Measurements from ENCODE around the gene ALAS1. TPM values are rescaled to one million over a fixed set of nuclear protein-coding genes. Genes with fewer than 3 reads are reported as not detected.
A peak's percentile ranks its signal among the peaks of the same experiment; 100 is the strongest.

ALAS1 gene
- total RNA-seq, 1 experiment from 2014 or later, result 29.2 TPM

- H3K9me3 Mint-ChIP-seq (ENCODE audit: unreplicated experiment), result no peaks in the 10 kb centered on the region
- no TSS peak for BruUV-seq (replicated peaks)
- ChIA-PET CTCF (interaction anchor here (0.9 to 13.0 kb wide), 5 partner anchors 10 to 224 kb away, joined by 3 to 175 read pairs (median 3); partner anchors contain the start of genes TWF2 and WDR82), POLR2A (interaction anchor here (0.7 to 1.0 kb wide), 2 partner anchors 12 to 16 kb away, joined by 3 to 6 read pairs; no protein-coding TSS in a partner anchor)
- DNase-seq (ENCODE audit: unreplicated experiment), result peak; percentile 77
- no peaks in the 10 kb centered on the region for H3K27me3 Mint-ChIP-seq (ENCODE audit: insufficient read depth, unreplicated experiment)
- TF ChIP-seq, protein P1, sequence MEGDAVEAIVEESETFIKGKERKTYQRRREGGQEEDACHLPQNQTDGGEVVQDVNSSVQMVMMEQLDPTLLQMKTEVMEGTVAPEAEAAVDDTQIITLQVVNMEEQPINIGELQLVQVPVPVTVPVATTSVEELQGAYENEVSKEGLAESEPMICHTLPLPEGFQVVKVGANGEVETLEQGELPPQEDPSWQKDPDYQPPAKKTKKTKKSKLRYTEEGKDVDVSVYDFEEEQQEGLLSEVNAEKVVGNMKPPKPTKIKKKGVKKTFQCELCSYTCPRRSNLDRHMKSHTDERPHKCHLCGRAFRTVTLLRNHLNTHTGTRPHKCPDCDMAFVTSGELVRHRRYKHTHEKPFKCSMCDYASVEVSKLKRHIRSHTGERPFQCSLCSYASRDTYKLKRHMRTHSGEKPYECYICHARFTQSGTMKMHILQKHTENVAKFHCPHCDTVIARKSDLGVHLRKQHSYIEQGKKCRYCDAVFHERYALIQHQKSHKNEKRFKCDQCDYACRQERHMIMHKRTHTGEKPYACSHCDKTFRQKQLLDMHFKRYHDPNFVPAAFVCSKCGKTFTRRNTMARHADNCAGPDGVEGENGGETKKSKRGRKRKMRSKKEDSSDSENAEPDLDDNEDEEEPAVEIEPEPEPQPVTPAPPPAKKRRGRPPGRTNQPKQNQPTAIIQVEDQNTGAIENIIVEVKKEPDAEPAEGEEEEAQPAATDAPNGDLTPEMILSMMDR (IDR thresholded peaks at IDR 0.05; ENCODE audit: unreplicated experiment), result no peak
- intact Hi-C loops (cut with micrococcal nuclease), result no loop called here
- peaks cover 16% of the 10 kb centered on the region for H3K4me1 Mint-ChIP-seq (ENCODE audit: insufficient read depth, unreplicated experiment)
- H3K4me3 Mint-ChIP-seq (ENCODE audit: unreplicated experiment), result no peak within 1 kb of the TSS
- H3K36me3 Mint-ChIP-seq (ENCODE audit: insufficient read depth, unreplicated experiment), result peaks cover 18% of the 10 kb centered on the region
- H3K27ac Mint-ChIP-seq (ENCODE audit: low read depth, unreplicated experiment), result peak within 1 kb of the TSS; percentile 7
Measured at GRCh38 chr3:52225452-52226228, 27.7 kb downstream of the ALAS1 start, which contains the start of gene TLR9. TSS of gene TLR9 (minus strand) at chr3:52225645. CDS start at chr3:52225529, 116 bp downstream.

GRCh38 chr3:52226229-52226817 lies 28.4 kb downstream of the ALAS1 start:
- no peaks in the 10 kb centered on the region for H3K9me3 Mint-ChIP-seq (ENCODE audit: unreplicated experiment)
- CTCF ChIA-PET, result interaction anchor here (9.6 to 13.0 kb wide), 2 partner anchors 9 to 113 kb away, joined by 82 to 175 read pairs; partner anchors contain the start of gene TWF2
- peaks cover 16% of the 10 kb centered on the region for H3K4me1 Mint-ChIP-seq (ENCODE audit: insufficient read depth, unreplicated experiment)
- H3K36me3 Mint-ChIP-seq (ENCODE audit: insufficient read depth, unreplicated experiment), result peaks cover 25% of the 10 kb centered on the region
- TF ChIP-seq, protein P1 (IDR thresholded peaks at IDR 0.05; ENCODE audit: unreplicated experiment), result no peak
- no TSS peak for BruUV-seq (replicated peaks)
- H3K27ac Mint-ChIP-seq (ENCODE audit: low read depth, unreplicated experiment), result peak overlapping the region; percentile 7
- no peak for DNase-seq (ENCODE audit: unreplicated experiment)
- intact Hi-C loops (cut with micrococcal nuclease), result no loop called here
- POLR2A ChIA-PET, result interaction anchor here (0.7 to 1.2 kb wide), 3 partner anchors 11 to 24 kb away, joined by 3 to 6 read pairs (median 3); no protein-coding TSS in a partner anchor
- no peak overlapping the region for H3K4me3 Mint-ChIP-seq (ENCODE audit: unreplicated experiment)
- no peaks in the 10 kb centered on the region for H3K27me3 Mint-ChIP-seq (ENCODE audit: insufficient read depth, unreplicated experiment)

GRCh38 chr3:52227117-52227516 lies 29.2 kb downstream of the ALAS1 start:
- BruUV-seq (replicated peaks), result no TSS peak
- ChIA-PET POLR2A (interaction anchor here (1.2 kb wide), 1 partner anchor 23 kb away, joined by 3 read pairs; no protein-coding TSS in a partner anchor), CTCF (interaction anchor here (0.7 to 13.0 kb wide), 3 partner anchors 8 to 112 kb away, joined by 3 to 175 read pairs (median 4); partner anchors contain the start of gene TWF2)
- intact Hi-C loops (cut with micrococcal nuclease), result no loop called here
- Mint-ChIP-seq H3K9me3 (ENCODE audit: unreplicated experiment) (no peaks in the 10 kb centered on the region), H3K36me3 (ENCODE audit: insufficient read depth, unreplicated experiment) (peaks cover 33% of the 10 kb centered on the region), H3K27me3 (ENCODE audit: insufficient read depth, unreplicated experiment) (no peaks in the 10 kb centered on the region), H3K4me3 (ENCODE audit: unreplicated experiment) (no peak overlapping the region), H3K4me1 (ENCODE audit: insufficient read depth, unreplicated experiment) (peaks cover 16% of the 10 kb centered on the region), H3K27ac (ENCODE audit: low read depth, unreplicated experiment) (peak overlapping the region; percentile 7)
- TF ChIP-seq, protein P1 (IDR thresholded peaks at IDR 0.05; ENCODE audit: unreplicated experiment), result no peak
- no peak for DNase-seq (ENCODE audit: unreplicated experiment)

GRCh38 chr3:52227766-52228165 lies 29.8 kb downstream of the ALAS1 start:
- ChIA-PET CTCF (interaction anchor here (0.7 to 13.0 kb wide), 3 partner anchors 8 to 112 kb away, joined by 3 to 175 read pairs (median 4); partner anchors contain the start of gene TWF2), POLR2A (no interaction called here)
- intact Hi-C loops (cut with micrococcal nuclease), result no loop called here
- H3K27me3 Mint-ChIP-seq (ENCODE audit: insufficient read depth, unreplicated experiment), result no peaks in the 10 kb centered on the region
- TF ChIP-seq, protein P1 (IDR thresholded peaks at IDR 0.05; ENCODE audit: unreplicated experiment), result no peak
- no peak for DNase-seq (ENCODE audit: unreplicated experiment)
- H3K4me3 Mint-ChIP-seq (ENCODE audit: unreplicated experiment), result no peak overlapping the region
- H3K9me3 Mint-ChIP-seq (ENCODE audit: unreplicated experiment), result no peaks in the 10 kb centered on the region
- H3K4me1 Mint-ChIP-seq (ENCODE audit: insufficient read depth, unreplicated experiment), result peaks cover 16% of the 10 kb centered on the region
- no TSS peak for BruUV-seq (replicated peaks)
- no peak overlapping the region for H3K27ac Mint-ChIP-seq (ENCODE audit: low read depth, unreplicated experiment)
- peaks cover 34% of the 10 kb centered on the region for H3K36me3 Mint-ChIP-seq (ENCODE audit: insufficient read depth, unreplicated experiment)

All from MCF 10A (cell line).